C4-2B (cell line): Measurements from ENCODE around the gene FAM98B.

Experiments used
- CTCF ChIP-seq: fragments of 450-650 bp; conservative IDR thresholded peaks from 2 replicates; pipeline ENCODE4 v1.5.1; 2017; ENCODE audit warnings: mild to moderate bottlenecking
- ZFX ChIP-seq: fragments of 450-650 bp; IDR thresholded peaks from 2 replicates; pipeline ENCODE4 v1.6.1; 2017

DNA sequence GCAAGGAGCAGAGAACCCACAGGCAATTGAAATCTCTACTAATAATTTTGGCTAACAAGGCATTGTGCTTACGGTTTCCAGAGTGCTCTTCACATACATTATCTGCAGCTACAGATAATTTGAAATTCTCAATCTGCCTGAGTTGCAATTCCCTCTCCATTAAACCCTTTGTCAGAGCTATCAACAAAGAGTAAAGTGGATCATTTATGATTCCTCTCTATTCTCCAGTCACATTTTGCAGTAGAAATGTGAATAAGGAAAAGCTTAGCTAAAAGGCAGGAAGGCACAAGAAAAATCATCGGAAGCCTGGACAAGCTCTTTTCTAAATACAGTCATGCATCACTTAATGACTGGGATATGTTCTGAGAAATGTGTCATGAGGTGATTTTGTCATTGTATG lies 49.6 kb downstream of the FAM98B start:
- TF ChIP-seq CTCF (no peak), ZFX (no peak)
